HepG2 (cell line): ENCODE results near the gene ARHGAP30.
"Not testable (repeated sequence)": the region's sequence is repeated elsewhere in the genome, so short reads cannot be mapped to it uniquely, and the experiment has no call there.

Experiments
- ATF7 ChIP-seq, 2 experiments: fragments of 450-650 bp in 1 of 2; sonication (generic) in 1 of 2; formaldehyde crosslinking in 1 of 2; IDR thresholded peaks; 2 replicates each; pipeline versions ENCODE4 v1.4.0 to v1.6.1; 2016 to 2020; ENCODE audit warnings: antibody characterized with exemption in 1 of 2, mild to moderate bottlenecking in 1 of 2, missing genetic modification reagents in 1 of 2
- SRSF9 ChIP-seq: fragments of 200-400 bp; formaldehyde crosslinking; IDR thresholded peaks from 2 replicates; pipeline ENCODE4 v1.6.1; 2018; ENCODE audit warnings: borderline replicate concordance, mild to moderate bottlenecking, low read depth, low read length; ENCODE audit not compliant: insufficient read depth, poor library complexity, severe bottlenecking
- ZFP36L1 ChIP-seq: sonication (generic); formaldehyde crosslinking; IDR thresholded peaks from 2 replicates; pipeline ENCODE4 v1.8.0; 2022; ENCODE audit warnings: mild to moderate bottlenecking, missing genetic modification reagents, moderate library complexity
- TF ChIP-seq, protein P1 (sequence below): sonication (generic); formaldehyde crosslinking; IDR thresholded peaks from 2 replicates; pipeline ENCODE4 v1.5.0; 2020; ENCODE audit warnings: mild to moderate bottlenecking, missing genetic modification reagents, moderate library complexity

- TF ChIP-seq ATF7 (IDR thresholded peaks at IDR 0.05); ATF7 (CRISPR knock-in tag; IDR thresholded peaks at IDR 0.05); ZFP36L1 (CRISPR knock-in tag); SRSF9: not testable (repeated sequence)
- TF ChIP-seq, protein P1, sequence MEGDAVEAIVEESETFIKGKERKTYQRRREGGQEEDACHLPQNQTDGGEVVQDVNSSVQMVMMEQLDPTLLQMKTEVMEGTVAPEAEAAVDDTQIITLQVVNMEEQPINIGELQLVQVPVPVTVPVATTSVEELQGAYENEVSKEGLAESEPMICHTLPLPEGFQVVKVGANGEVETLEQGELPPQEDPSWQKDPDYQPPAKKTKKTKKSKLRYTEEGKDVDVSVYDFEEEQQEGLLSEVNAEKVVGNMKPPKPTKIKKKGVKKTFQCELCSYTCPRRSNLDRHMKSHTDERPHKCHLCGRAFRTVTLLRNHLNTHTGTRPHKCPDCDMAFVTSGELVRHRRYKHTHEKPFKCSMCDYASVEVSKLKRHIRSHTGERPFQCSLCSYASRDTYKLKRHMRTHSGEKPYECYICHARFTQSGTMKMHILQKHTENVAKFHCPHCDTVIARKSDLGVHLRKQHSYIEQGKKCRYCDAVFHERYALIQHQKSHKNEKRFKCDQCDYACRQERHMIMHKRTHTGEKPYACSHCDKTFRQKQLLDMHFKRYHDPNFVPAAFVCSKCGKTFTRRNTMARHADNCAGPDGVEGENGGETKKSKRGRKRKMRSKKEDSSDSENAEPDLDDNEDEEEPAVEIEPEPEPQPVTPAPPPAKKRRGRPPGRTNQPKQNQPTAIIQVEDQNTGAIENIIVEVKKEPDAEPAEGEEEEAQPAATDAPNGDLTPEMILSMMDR (CRISPR knock-in tag), result not testable (repeated sequence)
Measured at GRCh38 chr1:161026954-161027353, 42.7 kb downstream of the ARHGAP30 start.
